ENCODE measurements around the gene GRAMD2B.

The GRAMD2B gene

DNA sequence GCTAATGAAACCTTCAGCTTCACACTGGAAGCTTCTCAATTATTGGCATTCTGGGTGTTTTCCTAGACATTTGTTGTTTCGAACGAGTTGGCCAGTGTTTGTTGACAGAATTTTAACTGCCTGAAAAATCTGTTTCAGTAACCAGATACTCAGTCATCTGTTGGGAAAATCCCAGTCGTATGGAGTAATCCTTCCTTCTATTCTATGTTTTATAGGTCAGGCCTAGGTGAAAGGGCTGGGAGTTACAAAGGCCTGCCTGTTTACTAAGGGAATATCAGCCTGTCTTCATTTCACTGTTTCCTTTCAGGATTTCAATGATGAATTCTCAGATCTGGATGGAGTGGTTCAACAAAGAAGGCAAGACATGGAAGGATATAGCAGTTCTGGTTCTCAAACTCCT lies 59.9 kb downstream of the GRAMD2B start:
- TF ChIP-seq, protein P1, sequence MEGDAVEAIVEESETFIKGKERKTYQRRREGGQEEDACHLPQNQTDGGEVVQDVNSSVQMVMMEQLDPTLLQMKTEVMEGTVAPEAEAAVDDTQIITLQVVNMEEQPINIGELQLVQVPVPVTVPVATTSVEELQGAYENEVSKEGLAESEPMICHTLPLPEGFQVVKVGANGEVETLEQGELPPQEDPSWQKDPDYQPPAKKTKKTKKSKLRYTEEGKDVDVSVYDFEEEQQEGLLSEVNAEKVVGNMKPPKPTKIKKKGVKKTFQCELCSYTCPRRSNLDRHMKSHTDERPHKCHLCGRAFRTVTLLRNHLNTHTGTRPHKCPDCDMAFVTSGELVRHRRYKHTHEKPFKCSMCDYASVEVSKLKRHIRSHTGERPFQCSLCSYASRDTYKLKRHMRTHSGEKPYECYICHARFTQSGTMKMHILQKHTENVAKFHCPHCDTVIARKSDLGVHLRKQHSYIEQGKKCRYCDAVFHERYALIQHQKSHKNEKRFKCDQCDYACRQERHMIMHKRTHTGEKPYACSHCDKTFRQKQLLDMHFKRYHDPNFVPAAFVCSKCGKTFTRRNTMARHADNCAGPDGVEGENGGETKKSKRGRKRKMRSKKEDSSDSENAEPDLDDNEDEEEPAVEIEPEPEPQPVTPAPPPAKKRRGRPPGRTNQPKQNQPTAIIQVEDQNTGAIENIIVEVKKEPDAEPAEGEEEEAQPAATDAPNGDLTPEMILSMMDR (IDR thresholded peaks at IDR 0.05; ENCODE audit: borderline replicate concordance, insufficient read depth, low read depth, low read length): no peak
- H3K4me3 ChIP-seq (ENCODE audit: low read depth, low read length): no peak overlapping the region

- H3K4me3 ChIP-seq (ENCODE audit: low read depth, low read length): no peak overlapping the region
- TF ChIP-seq, protein P1 (IDR thresholded peaks at IDR 0.05; ENCODE audit: borderline replicate concordance, insufficient read depth, low read depth, low read length): no peak
Measured at GRCh38 chr5:126484253-126484652, 61.0 kb downstream of the GRAMD2B start.

DNA sequence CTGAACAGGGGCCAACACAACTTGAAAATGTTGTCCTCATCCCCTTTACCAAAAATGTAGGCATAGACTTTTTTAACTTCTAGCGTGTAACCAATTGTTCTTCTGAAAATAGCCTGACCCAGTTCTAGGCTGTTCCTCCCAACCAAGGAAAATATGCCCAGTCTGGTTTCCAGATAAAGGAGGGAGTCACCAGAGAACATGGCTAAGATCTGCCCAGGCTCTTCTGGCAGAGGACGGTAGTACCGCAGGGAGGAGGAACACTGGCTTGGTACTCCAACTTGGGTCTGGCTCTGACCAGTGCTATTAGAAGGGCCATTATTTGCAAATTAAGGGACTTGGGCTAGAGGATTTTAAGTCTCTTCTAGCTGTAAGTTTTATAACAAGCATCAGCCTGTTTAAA lies 63.1 kb downstream of the GRAMD2B start:
- TF ChIP-seq, protein P1 (IDR thresholded peaks at IDR 0.05; ENCODE audit: borderline replicate concordance, insufficient read depth, low read depth, low read length): no peak
- no peak overlapping the region for H3K4me3 ChIP-seq (ENCODE audit: low read depth, low read length)

- TF ChIP-seq, protein P1 (IDR thresholded peaks at IDR 0.05; ENCODE audit: borderline replicate concordance, insufficient read depth, low read depth, low read length): no peak
- no peak overlapping the region for H3K4me3 ChIP-seq (ENCODE audit: low read depth, low read length)
Measured at GRCh38 chr5:126487596-126487995, 64.4 kb downstream of the GRAMD2B start.

- no peak overlapping the region for H3K4me3 ChIP-seq (ENCODE audit: low read depth, low read length)
- TF ChIP-seq, protein P1 (IDR thresholded peaks at IDR 0.05; ENCODE audit: borderline replicate concordance, insufficient read depth, low read depth, low read length): no peak
Measured at GRCh38 chr5:126488443-126489065, 65.3 kb downstream of the GRAMD2B start.

DNA sequence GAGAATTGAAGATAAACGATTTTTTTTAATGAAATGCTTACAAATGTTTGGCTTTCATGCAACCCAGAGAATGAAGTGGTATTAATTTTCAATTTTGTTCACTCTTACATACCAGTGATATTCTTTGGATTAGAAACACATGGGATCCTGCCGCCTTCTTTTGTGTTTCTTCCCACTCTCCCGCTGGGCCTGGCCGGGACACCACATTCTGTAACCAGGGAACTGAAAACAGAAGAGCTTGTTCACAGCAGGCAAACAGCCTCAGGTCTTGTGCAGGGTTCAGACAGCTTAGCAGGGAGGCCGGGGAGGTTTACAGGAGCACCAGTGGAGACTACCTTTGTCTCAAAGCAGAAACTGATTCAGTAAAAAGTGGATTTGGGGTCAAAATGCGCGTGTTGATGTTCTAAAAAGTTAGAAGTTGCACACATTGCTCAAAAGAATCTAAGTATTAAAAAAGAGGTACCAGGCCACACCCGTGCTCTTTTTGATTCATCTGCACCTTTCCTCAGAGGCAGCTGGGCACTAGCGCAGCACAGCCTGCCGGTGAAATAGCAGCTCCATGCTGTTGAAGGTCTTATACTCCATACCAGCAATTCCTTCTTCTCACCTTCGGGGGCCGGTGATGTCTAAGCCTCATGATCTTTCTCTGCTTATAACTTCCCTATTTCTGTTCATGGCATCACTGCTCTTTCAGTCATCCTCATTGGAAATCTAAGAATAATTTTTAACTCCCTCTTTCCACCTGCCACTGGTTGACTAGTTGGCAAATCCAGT lies 67.1 kb downstream of the GRAMD2B start:
- H3K4me3 ChIP-seq (ENCODE audit: low read depth, low read length): no peak overlapping the region
- TF ChIP-seq, protein P1 (IDR thresholded peaks at IDR 0.05; ENCODE audit: borderline replicate concordance, insufficient read depth, low read depth, low read length): no peak

DNA sequence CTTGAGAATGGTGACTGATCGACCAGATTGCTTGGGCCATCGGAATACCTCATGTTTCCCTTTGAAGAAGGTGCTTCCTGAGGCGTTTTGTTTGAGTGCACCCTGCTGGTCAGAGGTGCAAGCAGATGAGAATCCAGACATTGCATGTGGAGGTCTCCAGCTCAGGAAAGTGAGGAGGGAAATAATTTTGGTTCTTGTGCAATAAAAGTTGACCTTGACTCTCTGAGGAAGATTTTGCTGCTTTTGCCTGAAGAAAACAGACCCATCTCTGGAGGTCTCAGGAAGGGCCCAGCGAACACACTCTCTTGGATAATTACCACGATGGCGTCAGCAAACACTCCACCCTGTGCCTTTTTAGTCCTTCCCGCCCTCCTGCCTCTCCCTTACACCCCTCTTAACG lies 69.7 kb downstream of the GRAMD2B start:
- no peak overlapping the region for H3K4me3 ChIP-seq (ENCODE audit: low read depth, low read length)
- TF ChIP-seq, protein P1 (IDR thresholded peaks at IDR 0.05; ENCODE audit: borderline replicate concordance, insufficient read depth, low read depth, low read length): no peak; the same call in 1 of the 2 replicates

Measured in GM12875 (cell line).